ENCODE results near the gene PTBP1.
"Not testable (repeated sequence)": the region's sequence is repeated elsewhere in the genome, so short reads cannot be mapped to it uniquely, and the experiment has no call there.

Gene PTBP1

DNA sequence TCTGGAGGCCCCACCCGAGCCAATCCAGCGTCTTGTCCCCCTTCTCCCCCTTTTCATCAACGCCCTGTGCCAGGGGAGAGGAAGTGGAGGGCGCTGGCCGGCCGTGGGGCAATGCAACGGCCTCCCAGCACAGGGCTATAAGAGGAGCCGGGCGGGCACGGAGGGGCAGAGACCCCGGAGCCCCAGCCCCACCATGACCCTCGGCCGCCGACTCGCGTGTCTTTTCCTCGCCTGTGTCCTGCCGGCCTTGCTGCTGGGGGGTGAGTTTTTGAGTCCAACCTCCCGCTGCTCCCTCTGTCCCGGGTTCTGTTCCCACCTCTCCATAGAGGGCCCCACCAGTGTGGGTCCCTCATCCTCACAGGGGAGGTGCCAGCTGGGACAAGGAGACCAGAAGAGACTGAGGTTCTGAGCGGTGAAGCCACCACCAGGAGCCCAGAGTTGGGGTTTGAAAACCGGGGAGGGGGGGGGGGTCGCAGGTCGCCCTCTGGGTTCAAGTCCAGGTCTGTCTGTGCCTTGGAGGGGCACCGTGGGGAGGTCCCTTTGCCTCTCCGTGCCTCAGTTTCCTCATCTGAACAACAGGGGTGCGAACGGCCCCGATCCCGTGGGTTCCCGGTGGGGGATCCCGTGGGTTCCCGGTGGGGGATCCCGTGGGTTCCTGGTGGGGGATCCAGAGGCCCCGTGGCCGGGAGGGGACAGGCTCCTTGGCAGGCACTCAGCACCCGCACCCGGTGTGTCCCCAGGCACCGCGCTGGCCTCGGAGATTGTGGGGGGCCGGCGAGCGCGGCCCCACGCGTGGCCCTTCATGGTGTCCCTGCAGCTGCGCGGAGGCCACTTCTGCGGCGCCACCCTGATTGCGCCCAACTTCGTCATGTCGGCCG lies 55.1 kb downstream of the PTBP1 start, which contains the start of gene ELANE:
Gene ELANE, plus strand, starts transcription at position 168 of the 878 bp plus-strand sequence. Its CDS starts 26 bp downstream, at position 194.
- Mint-ChIP-seq H3K27me3 (ENCODE audit: low read depth) (peaks cover 10% of the 10 kb centered on the region), H3K9me3 (no peaks in the 10 kb centered on the region), H3K36me3 (ENCODE audit: low read depth) (no peaks in the 10 kb centered on the region), H3K4me3 (no peak within 1 kb of the TSS), H3K4me1 (no peaks in the 10 kb centered on the region), H3K27ac (no peak within 1 kb of the TSS)
- TF ChIP-seq, protein P1, sequence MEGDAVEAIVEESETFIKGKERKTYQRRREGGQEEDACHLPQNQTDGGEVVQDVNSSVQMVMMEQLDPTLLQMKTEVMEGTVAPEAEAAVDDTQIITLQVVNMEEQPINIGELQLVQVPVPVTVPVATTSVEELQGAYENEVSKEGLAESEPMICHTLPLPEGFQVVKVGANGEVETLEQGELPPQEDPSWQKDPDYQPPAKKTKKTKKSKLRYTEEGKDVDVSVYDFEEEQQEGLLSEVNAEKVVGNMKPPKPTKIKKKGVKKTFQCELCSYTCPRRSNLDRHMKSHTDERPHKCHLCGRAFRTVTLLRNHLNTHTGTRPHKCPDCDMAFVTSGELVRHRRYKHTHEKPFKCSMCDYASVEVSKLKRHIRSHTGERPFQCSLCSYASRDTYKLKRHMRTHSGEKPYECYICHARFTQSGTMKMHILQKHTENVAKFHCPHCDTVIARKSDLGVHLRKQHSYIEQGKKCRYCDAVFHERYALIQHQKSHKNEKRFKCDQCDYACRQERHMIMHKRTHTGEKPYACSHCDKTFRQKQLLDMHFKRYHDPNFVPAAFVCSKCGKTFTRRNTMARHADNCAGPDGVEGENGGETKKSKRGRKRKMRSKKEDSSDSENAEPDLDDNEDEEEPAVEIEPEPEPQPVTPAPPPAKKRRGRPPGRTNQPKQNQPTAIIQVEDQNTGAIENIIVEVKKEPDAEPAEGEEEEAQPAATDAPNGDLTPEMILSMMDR (IDR thresholded peaks at IDR 0.05; ENCODE audit: unreplicated experiment in 3 of 3): no peak

- Mint-ChIP-seq H3K27me3 (ENCODE audit: low read depth) (peaks cover 17% of the 10 kb centered on the region), H3K9me3 (no peaks in the 10 kb centered on the region), H3K4me3 (no peak overlapping the region), H3K27ac (no peak overlapping the region), H3K4me1 (no peaks in the 10 kb centered on the region), H3K36me3 (ENCODE audit: low read depth) (no peaks in the 10 kb centered on the region)
- TF ChIP-seq, protein P1 (IDR thresholded peaks at IDR 0.05; ENCODE audit: unreplicated experiment in 3 of 3): no peak
Observed at GRCh38 chr19:853014-853585, 55.8 kb downstream of the PTBP1 start.

DNA sequence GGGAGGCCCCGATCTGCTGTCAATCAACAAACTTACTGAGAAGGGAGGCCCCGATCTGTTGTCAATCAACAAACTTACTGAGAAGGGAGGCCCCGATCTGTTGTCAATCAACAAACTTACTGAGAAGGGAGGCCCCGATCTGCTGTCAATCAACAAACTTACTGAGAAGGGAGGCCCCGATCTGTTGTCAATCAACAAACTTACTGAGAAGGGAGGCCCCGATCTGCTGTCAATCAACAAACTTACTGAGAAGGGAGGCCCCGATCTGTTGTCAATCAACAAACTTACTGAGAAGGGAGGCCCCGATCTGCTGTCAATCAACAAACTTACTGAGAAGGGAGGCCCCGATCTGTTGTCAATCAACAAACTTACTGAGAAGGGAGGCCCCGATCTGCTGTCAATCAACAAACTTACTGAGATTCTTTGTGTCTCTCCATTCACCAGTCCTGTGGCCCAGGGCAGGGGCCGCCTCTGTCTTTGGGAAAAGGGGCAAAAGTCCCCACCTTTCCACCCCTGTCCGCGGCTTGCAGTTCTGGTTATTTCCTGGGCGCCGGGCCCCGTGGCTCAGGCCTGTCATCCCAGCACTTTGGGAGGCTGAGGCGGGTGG lies 56.5 kb downstream of the PTBP1 start:
- not testable (repeated sequence) for H3K27ac Mint-ChIP-seq; H3K9me3 Mint-ChIP-seq; H3K4me3 Mint-ChIP-seq; H3K4me1 Mint-ChIP-seq; H3K36me3 Mint-ChIP-seq (ENCODE audit: low read depth)
- H3K27me3 Mint-ChIP-seq (ENCODE audit: low read depth): peaks cover 18% of the 10 kb centered on the region

DNA sequence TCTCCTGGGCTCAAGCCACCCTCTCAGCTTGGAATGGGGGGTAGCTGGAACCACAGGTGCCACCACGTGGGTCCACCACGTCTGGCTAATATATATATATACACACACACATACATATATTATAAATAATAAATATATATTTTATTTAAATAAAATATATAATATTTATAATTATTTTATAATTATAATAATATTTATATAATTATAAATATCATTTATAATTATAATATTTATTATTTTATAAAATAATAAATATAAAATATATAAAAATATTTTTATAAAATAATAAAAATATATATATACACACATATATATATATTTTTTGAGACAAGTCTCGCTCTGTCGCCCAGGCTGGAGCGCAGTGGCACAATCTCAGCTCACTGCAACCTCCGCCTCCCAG lies 57.3 kb downstream of the PTBP1 start:
- Mint-ChIP-seq H3K4me1 (no peaks in the 10 kb centered on the region), H3K9me3 (no peaks in the 10 kb centered on the region), H3K27me3 (ENCODE audit: low read depth) (peaks cover 17% of the 10 kb centered on the region), H3K36me3 (ENCODE audit: low read depth) (no peaks in the 10 kb centered on the region), H3K27ac (no peak overlapping the region), H3K4me3 (no peak overlapping the region)
- TF ChIP-seq, protein P1 (IDR thresholded peaks at IDR 0.05; ENCODE audit: unreplicated experiment in 3 of 3): no peak

GRCh38 chr19:855142-855541 lies 57.9 kb downstream of the PTBP1 start:
- Mint-ChIP-seq H3K4me3 (no peak overlapping the region), H3K27me3 (ENCODE audit: low read depth) (peaks cover 23% of the 10 kb centered on the region), H3K9me3 (no peaks in the 10 kb centered on the region), H3K4me1 (no peaks in the 10 kb centered on the region), H3K27ac (no peak overlapping the region), H3K36me3 (ENCODE audit: low read depth) (no peaks in the 10 kb centered on the region)
- TF ChIP-seq, protein P1 (IDR thresholded peaks at IDR 0.05; ENCODE audit: unreplicated experiment in 3 of 3): no peak

DNA sequence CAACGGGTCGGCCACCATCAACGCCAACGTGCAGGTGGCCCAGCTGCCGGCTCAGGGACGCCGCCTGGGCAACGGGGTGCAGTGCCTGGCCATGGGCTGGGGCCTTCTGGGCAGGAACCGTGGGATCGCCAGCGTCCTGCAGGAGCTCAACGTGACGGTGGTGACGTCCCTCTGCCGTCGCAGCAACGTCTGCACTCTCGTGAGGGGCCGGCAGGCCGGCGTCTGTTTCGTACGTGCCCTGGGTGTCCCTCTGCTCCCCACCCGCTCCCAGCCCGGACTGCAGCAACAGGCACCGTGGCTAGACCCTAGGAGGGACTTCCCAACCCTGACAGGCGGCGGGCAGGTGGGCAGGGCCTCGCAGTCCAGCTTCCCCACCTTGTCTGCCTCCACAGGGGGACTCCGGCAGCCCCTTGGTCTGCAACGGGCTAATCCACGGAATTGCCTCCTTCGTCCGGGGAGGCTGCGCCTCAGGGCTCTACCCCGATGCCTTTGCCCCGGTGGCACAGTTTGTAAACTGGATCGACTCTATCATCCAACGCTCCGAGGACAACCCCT lies 58.4 kb downstream of the PTBP1 start:
- H3K4me1 Mint-ChIP-seq: no peaks in the 10 kb centered on the region
- peaks cover 23% of the 10 kb centered on the region for H3K27me3 Mint-ChIP-seq (ENCODE audit: low read depth)
- H3K27ac Mint-ChIP-seq: no peak overlapping the region
- H3K9me3 Mint-ChIP-seq: no peaks in the 10 kb centered on the region
- TF ChIP-seq, protein P1 (IDR thresholded peaks at IDR 0.05; ENCODE audit: unreplicated experiment in 3 of 3): no peak
- no peak overlapping the region for H3K4me3 Mint-ChIP-seq
- no peaks in the 10 kb centered on the region for H3K36me3 Mint-ChIP-seq (ENCODE audit: low read depth)

All from nephron (organoid).